GM12873 (cell line): Measurements from ENCODE around the gene WDR49.

Experiments used
- TF ChIP-seq, protein P1 (sequence below): IDR thresholded peaks from 2 replicates; pipeline ENCODE4 v1.5.1; 2012; ENCODE audit warnings: low read depth, mild to moderate bottlenecking, moderate library complexity, low read length, control low read depth; ENCODE audit not compliant: insufficient read depth; ENCODE audit errors: missing control alignments

WDR49 gene

DNA sequence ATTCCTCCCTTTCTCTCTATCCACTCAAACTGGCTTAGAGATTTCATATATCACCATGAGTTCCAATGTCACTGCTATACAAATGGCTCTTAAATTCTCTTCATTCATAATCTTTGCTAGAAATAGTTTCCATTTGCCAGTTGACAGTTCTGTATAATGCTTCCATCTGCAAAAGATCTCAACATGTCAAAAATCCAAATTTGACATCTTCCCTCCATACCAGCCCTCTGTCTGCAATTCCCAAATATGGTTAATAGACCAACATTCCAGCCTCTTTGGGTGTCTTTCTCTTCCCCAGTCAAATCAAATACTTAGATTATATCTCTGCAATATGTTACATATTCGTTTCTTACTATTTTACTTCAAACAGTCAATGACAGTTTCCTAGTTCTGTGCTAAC, 115.7 kb downstream of the WDR49 start:
- TF ChIP-seq, protein P1, sequence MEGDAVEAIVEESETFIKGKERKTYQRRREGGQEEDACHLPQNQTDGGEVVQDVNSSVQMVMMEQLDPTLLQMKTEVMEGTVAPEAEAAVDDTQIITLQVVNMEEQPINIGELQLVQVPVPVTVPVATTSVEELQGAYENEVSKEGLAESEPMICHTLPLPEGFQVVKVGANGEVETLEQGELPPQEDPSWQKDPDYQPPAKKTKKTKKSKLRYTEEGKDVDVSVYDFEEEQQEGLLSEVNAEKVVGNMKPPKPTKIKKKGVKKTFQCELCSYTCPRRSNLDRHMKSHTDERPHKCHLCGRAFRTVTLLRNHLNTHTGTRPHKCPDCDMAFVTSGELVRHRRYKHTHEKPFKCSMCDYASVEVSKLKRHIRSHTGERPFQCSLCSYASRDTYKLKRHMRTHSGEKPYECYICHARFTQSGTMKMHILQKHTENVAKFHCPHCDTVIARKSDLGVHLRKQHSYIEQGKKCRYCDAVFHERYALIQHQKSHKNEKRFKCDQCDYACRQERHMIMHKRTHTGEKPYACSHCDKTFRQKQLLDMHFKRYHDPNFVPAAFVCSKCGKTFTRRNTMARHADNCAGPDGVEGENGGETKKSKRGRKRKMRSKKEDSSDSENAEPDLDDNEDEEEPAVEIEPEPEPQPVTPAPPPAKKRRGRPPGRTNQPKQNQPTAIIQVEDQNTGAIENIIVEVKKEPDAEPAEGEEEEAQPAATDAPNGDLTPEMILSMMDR = no peak

DNA sequence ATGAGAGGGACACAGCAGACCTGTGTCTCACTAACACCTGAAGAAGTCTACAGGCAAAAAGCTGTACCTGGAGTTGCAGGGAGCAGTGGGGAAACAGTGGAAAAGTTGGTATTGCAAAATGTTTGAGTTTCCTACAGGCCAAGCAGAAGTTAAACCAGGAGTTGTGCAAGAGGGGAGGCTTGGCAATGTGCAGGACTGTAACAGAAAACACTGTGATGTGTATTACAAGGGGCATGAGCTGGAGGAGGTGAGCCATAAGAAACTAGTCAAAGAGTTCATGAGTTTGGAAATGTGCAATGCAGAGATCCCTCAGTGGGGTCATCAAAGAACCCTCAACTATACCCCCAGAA, 132.8 kb downstream of the WDR49 start:
- TF ChIP-seq, protein P1 = no peak

DNA sequence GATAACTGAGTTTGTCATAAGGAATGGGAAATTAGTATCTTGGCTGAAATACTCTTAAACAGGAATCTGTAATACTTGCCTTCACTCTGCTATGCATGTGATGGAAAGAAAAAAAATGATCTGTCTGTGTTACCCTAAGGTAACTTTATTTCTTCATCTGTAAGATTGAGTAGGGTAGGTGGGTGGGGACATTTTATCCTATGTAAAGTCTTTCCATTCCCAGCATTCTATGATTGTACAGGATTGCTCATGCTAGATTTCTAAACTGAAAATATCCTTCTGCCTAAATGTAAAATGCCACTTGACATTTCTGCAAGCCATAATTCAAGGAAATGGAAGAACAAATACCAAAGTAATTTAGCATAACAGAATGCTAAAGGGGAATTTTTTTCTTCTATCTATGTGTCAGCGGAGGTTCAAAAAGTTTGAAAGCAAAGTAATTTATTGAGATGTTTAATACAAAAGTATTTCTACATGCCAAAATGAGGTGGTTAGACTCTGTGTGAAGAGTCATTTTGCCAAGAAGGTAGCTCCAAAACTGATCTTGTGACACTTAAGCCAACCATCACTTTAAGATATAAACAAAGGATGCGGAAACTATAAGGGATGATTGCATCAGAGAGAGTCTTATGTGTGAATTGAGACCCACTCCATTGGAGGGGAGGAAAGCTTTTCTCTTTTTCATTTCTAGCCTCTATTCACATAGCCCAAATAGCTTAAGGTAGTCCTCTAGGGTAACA, 133.3 kb downstream of the WDR49 start:
- TF ChIP-seq, protein P1 = no peak

DNA sequence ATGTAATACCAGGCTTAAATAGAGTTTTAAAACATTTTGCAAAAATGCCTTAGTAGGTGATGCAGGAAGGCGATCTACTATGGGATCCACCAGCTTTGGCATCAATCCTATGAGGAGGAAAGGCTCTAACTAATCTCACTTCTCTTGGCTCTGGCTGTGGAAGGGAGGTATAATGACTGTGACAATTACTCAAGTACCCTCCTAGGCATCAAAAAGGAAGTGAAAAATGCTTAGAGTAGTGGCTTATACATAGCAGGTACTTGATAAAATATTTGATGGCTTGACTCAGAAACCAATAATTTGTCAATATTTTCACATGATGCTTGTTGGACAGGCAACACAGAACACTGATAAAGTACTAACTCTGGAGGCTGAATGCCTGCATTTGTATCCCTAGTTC, 145.8 kb downstream of the WDR49 start:
- TF ChIP-seq, protein P1 = no peak

DNA sequence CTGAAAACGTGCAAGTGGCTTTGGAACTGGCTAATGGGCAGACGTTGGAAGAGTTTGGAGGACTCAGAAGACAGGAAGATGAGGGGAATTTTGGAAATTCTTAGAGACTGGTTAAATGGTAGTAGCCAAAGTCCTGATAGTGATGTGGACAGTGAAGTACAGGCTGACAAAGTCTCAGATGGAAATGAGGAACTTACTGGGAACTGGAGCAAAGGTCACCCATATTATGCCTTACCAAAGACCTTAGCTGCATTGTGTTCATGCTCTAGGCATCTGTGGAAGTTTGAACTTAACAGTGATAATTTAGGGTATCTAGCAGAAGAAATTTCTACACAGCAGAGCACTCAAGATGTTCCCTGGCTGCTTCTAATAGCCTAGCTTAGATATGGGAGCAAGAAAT, 151.3 kb downstream of the WDR49 start:
- TF ChIP-seq, protein P1 = no peak

DNA sequence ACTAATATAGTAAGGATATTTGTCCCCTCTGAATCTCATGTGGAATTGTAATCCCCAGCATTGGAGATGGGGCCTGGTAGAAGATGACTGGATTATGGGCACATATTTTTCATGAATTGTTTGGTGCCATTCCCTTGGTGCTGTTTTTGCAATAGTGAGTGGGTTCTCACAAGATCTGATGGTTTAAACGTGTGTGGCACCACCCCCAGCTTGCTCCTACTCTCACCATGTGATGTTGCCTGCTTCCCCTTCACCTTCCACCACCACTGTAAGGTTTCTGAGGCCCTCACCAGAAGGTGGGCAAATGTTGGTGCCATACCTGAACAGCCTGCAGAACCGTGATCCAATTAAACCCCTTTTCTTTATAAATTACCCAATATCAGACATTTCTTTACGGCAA, 151.8 kb downstream of the WDR49 start:
- TF ChIP-seq, protein P1 = no peak

DNA sequence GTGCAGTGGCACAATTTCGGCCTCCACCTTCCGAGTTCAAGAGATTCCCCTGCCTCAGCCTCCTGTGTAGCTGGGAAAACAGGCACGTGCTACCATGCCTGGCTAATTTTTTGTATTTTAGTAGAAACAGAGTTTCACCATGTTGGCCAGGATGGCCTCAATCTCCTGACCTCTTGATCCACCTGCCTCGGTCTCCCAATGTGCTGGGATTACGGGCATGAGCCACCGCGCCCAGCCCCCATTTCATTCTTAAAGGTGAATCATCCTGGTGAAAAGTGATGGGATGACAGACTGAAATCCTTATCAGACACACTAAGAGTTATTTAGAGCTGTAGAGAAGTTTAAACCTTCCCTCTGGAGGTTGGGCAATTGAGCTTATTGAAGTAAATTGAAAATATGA, 155.8 kb downstream of the WDR49 start:
- TF ChIP-seq, protein P1 = no peak
